Keratinocyte (primary cell): ENCODE results near the gene NKRF. TPM values are rescaled to one million over a fixed set of nuclear protein-coding genes. Genes with fewer than 3 reads are reported as not detected.

Experiments used
- DNase-seq: peaks from one replicate; pipeline ENCODE4 v3.0.0-alpha.2; 2011; ENCODE audit warnings: low read depth, missing footprints, low spot score
- FAIRE-seq: peaks from 2 replicates; lab custom pipeline; 2011; peaks lifted over from hg19 to GRCh38; lab: Jason Lieb, UNC
- H2AFZ ChIP-seq: 2 replicates; pipeline ENCODE4 v1.6.0; 2012; ENCODE audit warnings: low read length, control low read depth, inconsistent platforms; ENCODE audit not compliant: control insufficient read depth
- H3K27ac ChIP-seq: 2 replicates; pipeline ENCODE4 v1.5.1; 2011; ENCODE audit warnings: low read length; ENCODE audit not compliant: control insufficient read depth, insufficient read depth
- H3K27me3 ChIP-seq: 3 replicates; pipeline ENCODE4 v1.6.0; 2011; ENCODE audit warnings: low read length; ENCODE audit not compliant: control insufficient read depth, insufficient read depth; ENCODE audit errors: extremely low read depth
- H3K36me3 ChIP-seq, 2 experiments: 2 replicates in 1 of 2; 3 replicates in 1 of 2; pipeline ENCODE4 v1.5.1; 2011; ENCODE audit warnings: low read length in 2 of 2, mild to moderate bottlenecking in 1 of 2; ENCODE audit not compliant: control insufficient read depth in 2 of 2, insufficient read depth in 2 of 2; ENCODE audit errors: extremely low read depth in 1 of 2
- H3K4me1 ChIP-seq: 3 replicates; pipeline ENCODE4 v1.5.1; 2011; ENCODE audit warnings: low read length; ENCODE audit not compliant: control insufficient read depth, insufficient read depth; ENCODE audit errors: extremely low read depth
- H3K4me2 ChIP-seq: 3 replicates; pipeline ENCODE4 v1.6.0; 2011; ENCODE audit warnings: low read depth, low read length; ENCODE audit not compliant: control insufficient read depth, insufficient read depth; ENCODE audit errors: extremely low read depth
- H3K4me3 ChIP-seq, 3 experiments: fragments of 200-600 bp in 1 of 3; sonication (generic) in 1 of 3; 2 replicates in 2 of 3; 3 replicates in 1 of 3; pipeline ENCODE4 v1.5.1; 2011 to 2016; ENCODE audit warnings: low read length in 3 of 3, mild to moderate bottlenecking in 3 of 3, control low read depth in 2 of 3, inconsistent platforms in 1 of 3, low read depth in 1 of 3, mixed read lengths in 1 of 3, mixed run types in 1 of 3, moderate library complexity in 1 of 3; ENCODE audit not compliant: control insufficient read depth in 2 of 3, insufficient read depth in 2 of 3; ENCODE audit errors: extremely low read depth in 1 of 3
- H3K79me2 ChIP-seq: 2 replicates; pipeline ENCODE4 v1.6.0; 2012; ENCODE audit warnings: low read length; ENCODE audit not compliant: control insufficient read depth, insufficient read depth
- H3K9ac ChIP-seq: 3 replicates; pipeline ENCODE4 v1.6.0; 2011; ENCODE audit warnings: low read length; ENCODE audit not compliant: control insufficient read depth, insufficient read depth; ENCODE audit errors: extremely low read depth
- H3K9me1 ChIP-seq: 3 replicates; pipeline ENCODE4 v1.6.0; 2011; ENCODE audit warnings: low read length; ENCODE audit not compliant: control insufficient read depth, insufficient read depth; ENCODE audit errors: extremely low read depth
- H3K9me3 ChIP-seq: 2 replicates; pipeline ENCODE4 v1.5.1; 2012; ENCODE audit warnings: low read depth, low read length; ENCODE audit not compliant: control insufficient read depth
- H4K20me1 ChIP-seq: 3 replicates; pipeline ENCODE4 v1.6.0; 2011; ENCODE audit warnings: low read length; ENCODE audit not compliant: control insufficient read depth, insufficient read depth; ENCODE audit errors: extremely low read depth
- CTCF ChIP-seq, 3 experiments: IDR thresholded peaks in 1 of 3; conservative IDR thresholded peaks in 1 of 3; optimal IDR thresholded peaks in 1 of 3; 2 replicates in 2 of 3; 3 replicates in 1 of 3; pipeline versions ENCODE3 to v1.5.1; 2011; ENCODE audit warnings: low read length in 3 of 3, mild to moderate bottlenecking in 3 of 3, moderate library complexity in 2 of 3, control low read depth in 1 of 3, inconsistent platforms in 1 of 3; ENCODE audit not compliant: insufficient read depth in 2 of 3; ENCODE audit errors: extremely low read depth in 1 of 3
- EZH2 ChIP-seq: IDR thresholded peaks from one replicate; pipeline ENCODE4 v1.6.1; 2012; ENCODE audit warnings: inconsistent platforms, mild to moderate bottlenecking, low read length, moderate library complexity
- dilution Hi-C: fragments of 300-500 bp; cut with MboI; formaldehyde crosslinking; loops from one replicate; pipeline ENCODE4 v1.7.0; 2020; ENCODE audit warnings: low sequenced_read_pairs; ENCODE audit not compliant: extremely low pct_ligation_motif_present
- polyA plus RNA-seq, 5 experiments: library from polyadenylated mRNA; depleted of rRNA in 3 of 5; stranded (reverse) in 3 of 5; stranded (forward) in 1 of 5; unstranded in 1 of 5; fragments of >200 nt; gene quantifications; 1 replicate in 1 of 5; 2 replicates in 3 of 5; 3 replicates in 1 of 5; pipeline versions ENCODE4 v1.2.1 to v1.2.3, GENCODE V29; 2011 to 2012; ENCODE audit warnings: missing spikeins in 2 of 5, low read depth in 1 of 5, low replicate concordance in 1 of 5

The NKRF gene
- polyA plus RNA-seq, 1 donor (not counting 4 experiments of a cell fraction or from before 2014, with no cell fraction given), result 11.0 TPM

- Histone ChIP-seq H3K27me3 (no peaks in the 10 kb centered on the region), H3K4me1 (peaks cover 21% of the 10 kb centered on the region), H2AFZ (no peak overlapping the region), H3K4me2 (peak overlapping the region; percentile 4), H3K4me3 (no peak overlapping the region), H3K79me2 (no peaks in the 10 kb centered on the region), H4K20me1 (no peaks in the 10 kb centered on the region), H3K9me1 (no peaks in the 10 kb centered on the region), H3K27ac (no peak overlapping the region), H3K9ac (no peak overlapping the region), H3K36me3 (no peaks in the 10 kb centered on the region), H3K9me3 (no peaks in the 10 kb centered on the region)
- DNase-seq (no peak), FAIRE-seq (no peak)
- dilution Hi-C loops, result no loop called here
- TF ChIP-seq EZH2 (no peak), CTCF (optimal IDR thresholded peaks at IDR 0.05 in 1 of 3, IDR thresholded peaks at IDR 0.05 in 1 of 3, conservative IDR thresholded peaks at IDR 0.05 in 1 of 3; ENCODE audit: extremely low read depth in 1 of 3, insufficient read depth in 2 of 3, low read length in 3 of 3) (peak in 1 of 3 experiments; percentile 12)
Measured at GRCh38 chrX:119654112-119654531, 47.9 kb upstream of the NKRF start.

GRCh38 chrX:119648421-119648775, 42.2 kb upstream of the NKRF start:
- no peak overlapping the region for H3K4me2 ChIP-seq
- FAIRE-seq (no peak), DNase-seq (no peak)
- no peaks in the 10 kb centered on the region for H3K36me3 ChIP-seq
- H3K27ac ChIP-seq, result no peak overlapping the region
- H3K9me3 ChIP-seq, result no peaks in the 10 kb centered on the region
- H2AFZ ChIP-seq, result no peak overlapping the region
- no peaks in the 10 kb centered on the region for H3K4me1 ChIP-seq
- H3K9me1 ChIP-seq, result no peaks in the 10 kb centered on the region
- H3K27me3 ChIP-seq, result no peaks in the 10 kb centered on the region
- dilution Hi-C loops, result no loop called here
- TF ChIP-seq EZH2 (no peak), CTCF (optimal IDR thresholded peaks at IDR 0.05 in 1 of 3, IDR thresholded peaks at IDR 0.05 in 1 of 3, conservative IDR thresholded peaks at IDR 0.05 in 1 of 3; ENCODE audit: extremely low read depth in 1 of 3, insufficient read depth in 2 of 3, low read length in 3 of 3) (no peak)
- H3K79me2 ChIP-seq, result no peaks in the 10 kb centered on the region
- no peaks in the 10 kb centered on the region for H4K20me1 ChIP-seq
- no peak overlapping the region for H3K4me3 ChIP-seq
- H3K9ac ChIP-seq, result no peak overlapping the region
